NCI-H2107 treated with DMSO at 0.1 percent for 48 hours (cell line): ENCODE results near the gene RABGAP1.

Experiments
- DNase-seq: peaks from one replicate; lab custom pipeline; 2025; ENCODE audit not compliant: unreplicated experiment; lab: John Stamatoyannopoulos, UW

Gene RABGAP1

GRCh38 chr9:122944960-122945888 lies 4.4 kb downstream of the RABGAP1 start:
- no peak for DNase-seq

DNA sequence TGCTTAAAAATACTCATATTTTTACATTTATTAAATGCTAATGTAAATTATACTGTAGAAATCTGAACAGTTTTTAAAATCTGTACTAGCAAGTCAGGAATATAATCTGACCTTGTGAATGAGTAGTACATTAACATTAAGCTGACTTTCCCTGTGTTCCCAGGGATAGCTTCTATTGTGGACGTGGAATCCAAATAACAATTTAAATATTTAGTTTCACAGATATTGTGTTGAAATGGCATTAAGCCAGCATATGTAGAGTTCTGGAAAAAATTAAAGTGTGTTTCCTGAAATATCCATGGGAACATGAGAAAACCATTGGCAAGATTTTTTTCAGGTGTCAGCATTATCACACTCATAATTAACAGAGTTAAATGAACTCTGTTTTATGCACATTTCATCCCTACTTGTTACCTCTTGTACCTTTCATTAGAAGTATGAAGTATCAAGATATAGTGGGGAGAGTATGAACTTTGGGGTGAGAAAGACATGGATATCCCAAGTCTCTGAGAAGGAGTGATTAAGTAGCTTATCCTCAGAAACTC lies 5.7 kb downstream of the RABGAP1 start:
- no peak for DNase-seq

DNA sequence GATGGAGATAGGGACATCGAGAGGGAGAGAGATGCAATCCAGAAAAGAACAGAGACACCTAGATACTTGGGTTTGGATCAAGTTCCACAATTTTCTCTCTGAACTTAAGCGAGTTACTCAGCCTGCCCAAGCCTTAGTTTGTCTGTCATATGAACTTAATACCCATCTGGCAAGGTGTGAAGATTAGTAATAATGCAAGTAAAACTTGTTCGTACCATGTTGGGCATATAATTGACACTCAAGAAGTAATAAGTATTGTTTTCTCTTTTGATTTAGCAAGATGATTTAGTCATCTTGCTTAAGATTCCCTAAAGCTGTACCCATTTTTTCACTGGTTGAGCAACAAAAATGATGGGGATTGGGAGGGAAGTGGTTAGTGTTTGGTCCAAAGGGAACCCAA lies 7.5 kb downstream of the RABGAP1 start:
- DNase-seq: no peak

GRCh38 chr9:122949696-122950095 lies 8.9 kb downstream of the RABGAP1 start:
- DNase-seq: no peak

GRCh38 chr9:122950263-122950662 lies 9.4 kb downstream of the RABGAP1 start:
- no peak for DNase-seq

- no peak for DNase-seq
Measured at GRCh38 chr9:122951056-122951455, 10.2 kb downstream of the RABGAP1 start.

DNA sequence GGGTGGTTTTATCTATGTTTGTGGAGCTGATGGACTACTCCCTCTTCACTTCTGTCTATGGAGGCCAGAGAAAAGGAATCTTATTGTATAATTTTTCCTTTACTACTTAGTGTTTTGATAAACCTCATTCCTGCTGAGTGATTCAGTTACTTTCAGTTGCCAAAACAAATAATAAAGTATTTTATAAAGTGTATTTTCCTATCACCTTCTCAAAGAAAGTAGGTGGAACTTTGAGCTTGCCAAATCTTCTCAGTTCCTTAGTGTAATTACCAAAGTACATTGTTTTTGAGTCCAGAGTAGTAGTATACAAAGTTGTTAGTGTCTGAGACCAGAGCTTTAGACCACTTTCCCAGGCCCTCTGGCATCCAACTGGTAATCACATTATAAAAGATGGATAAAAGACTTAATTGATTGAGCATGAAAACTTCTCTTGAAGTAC lies 13.5 kb downstream of the RABGAP1 start:
- DNase-seq: no peak

DNA sequence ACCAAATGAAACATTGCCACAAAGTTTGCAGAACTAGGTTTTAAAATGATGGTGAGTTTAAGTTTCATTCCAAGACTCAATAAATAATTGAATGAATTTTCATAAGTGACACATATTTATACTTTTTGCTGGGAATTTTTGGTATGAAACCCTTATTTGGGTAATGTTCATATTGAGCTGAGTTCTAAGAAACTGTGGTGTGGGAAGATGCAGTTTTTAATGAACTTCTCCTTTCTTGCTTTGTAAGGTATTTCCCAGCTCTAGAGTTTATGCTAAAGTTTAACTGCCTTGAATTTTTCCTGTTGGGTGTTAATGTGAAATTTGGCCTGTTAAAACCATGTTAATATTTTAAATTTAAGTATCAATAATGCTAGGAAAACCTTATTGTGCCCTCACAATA lies 15.1 kb downstream of the RABGAP1 start:
- no peak for DNase-seq

DNA sequence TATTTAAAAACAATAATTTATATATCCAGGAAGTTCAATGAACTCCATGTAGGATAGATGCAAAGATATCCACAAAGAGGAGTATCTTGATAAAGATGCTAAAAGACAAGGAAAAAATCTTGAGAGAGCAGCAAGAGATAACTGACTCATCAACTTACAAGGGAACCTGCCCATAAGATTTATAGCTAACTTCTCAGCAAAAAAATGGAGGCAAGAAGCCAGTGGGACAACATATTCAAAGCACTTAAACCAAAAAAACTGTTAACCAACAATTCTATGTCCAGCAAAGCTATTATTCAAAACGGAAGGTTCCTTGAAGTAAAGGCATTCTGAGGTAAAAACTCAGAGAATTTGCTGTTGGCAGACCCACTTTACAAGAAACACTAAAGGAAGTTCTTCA lies 20.3 kb downstream of the RABGAP1 start:
- DNase-seq: no peak

- no peak for DNase-seq
Measured at GRCh38 chr9:122975196-122975595, 34.4 kb downstream of the RABGAP1 start.

- no peak for DNase-seq
Measured at GRCh38 chr9:122978601-122979000, 37.8 kb downstream of the RABGAP1 start.

- DNase-seq: no peak
Measured at GRCh38 chr9:122986010-122986409, 45.2 kb downstream of the RABGAP1 start.

- no peak for DNase-seq
Measured at GRCh38 chr9:122988141-122988540, 47.3 kb downstream of the RABGAP1 start.

DNA sequence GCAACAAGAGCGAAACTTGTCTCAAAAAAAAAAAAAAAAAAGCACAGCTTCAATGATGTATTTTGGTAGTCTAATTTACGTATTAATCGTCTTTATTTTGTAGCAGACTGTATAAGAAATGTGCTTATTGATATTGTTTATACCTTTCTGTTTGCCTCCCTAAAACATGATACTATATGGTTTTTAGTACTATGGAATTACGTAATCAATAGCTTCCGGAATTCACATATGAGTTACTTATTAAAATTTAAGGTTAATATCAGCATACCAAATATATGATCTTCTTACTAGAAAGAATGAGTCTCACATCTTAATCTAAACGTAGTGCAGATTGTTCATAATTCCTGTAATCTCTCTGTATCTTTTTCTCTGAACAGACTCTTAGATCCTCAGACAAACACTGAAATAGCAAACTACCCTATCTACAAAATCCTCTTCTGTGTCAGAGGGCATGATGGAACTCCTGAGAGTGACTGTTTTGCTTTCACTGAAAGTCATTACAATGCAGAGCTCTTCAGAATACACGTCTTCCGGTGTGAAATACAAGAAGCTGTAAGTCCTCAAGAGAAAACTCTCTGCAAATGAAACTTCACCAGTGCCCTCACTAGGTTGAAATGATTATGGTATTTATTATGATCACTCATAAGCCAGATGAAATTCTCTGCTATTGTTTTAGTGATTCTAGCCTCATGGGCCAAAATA lies 48.3 kb downstream of the RABGAP1 start:
- DNase-seq: no peak

DNA sequence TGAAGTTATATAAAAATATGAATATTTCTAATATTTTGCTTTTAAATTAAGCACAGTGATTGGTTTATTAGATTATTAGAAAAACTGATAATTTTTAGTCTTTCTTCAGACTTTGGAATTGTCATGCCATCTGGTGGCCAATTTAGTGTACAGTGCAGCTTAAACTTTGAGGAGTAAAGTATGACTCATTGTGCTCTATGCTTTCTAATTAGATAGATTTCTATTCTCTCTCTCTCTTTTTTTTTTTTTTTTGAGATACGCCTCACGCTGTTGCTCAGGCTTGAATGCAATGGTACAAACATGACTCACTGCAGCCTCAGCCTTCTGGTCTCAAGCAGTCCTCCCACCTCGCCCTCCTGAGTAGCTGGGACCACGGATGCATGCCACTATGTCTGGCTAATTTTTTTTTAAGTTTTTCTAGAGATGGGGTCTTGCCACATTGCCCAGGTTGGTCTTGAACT lies 50.6 kb downstream of the RABGAP1 start:
- DNase-seq: no peak

- DNase-seq: no peak
Measured at GRCh38 chr9:122996586-122996985, 55.8 kb downstream of the RABGAP1 start.

- no peak for DNase-seq
Measured at GRCh38 chr9:122998448-122998847, 57.6 kb downstream of the RABGAP1 start.

DNA sequence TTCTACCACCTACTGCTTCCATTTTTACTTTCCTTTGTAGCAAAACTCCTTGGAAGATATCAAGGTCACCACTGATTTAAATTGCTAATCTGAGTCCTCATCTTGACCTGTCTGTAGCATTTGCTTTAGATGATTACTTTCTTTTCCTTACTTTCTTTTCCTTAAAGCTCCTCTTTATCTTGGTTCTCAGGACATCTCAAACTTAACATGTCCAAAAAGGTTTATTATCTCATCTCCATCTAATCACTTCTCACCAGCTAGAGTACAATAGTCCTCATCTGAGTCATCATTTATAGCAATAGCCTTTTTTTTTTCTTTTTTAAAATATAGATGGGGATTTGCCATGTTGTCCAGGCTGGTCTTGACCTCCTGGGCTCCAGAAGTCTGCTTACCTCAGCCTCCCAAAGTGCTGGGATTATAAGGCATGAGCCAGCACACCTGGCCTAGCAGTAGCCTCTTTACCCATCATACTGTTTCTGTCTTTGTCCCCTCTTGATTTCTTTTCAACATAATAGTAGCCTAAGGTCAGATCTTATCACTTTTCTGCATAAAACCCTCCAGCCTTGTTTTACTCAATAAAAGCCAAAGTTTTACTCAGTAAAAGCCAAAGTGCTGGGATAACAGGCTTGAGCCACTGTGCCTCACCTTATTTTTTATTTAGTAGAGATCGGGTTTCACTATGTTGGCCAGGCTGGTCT lies 59.7 kb downstream of the RABGAP1 start:
- DNase-seq: no peak

- no peak for DNase-seq
Measured at GRCh38 chr9:123002754-123003153, 61.9 kb downstream of the RABGAP1 start.

DNA sequence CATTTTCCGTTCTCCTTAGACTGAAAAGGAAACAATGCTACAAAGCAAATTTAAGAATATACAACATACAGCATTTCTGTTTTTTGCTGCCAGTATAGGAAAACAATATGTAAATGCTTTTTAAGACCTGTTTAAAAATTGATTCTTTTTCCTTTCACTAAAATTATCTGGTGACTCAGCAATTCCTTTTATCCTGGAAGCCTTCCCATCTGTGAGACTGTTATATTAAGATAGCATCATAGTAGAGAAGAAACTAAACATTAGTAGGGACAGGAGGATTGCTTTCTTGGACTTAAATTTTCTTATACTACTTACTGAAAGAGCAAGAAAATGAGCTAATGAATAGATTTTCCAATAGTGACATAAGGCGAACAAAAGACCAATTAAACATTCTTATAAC lies 62.6 kb downstream of the RABGAP1 start:
- no peak for DNase-seq

GRCh38 chr9:123005964-123006363 lies 65.1 kb downstream of the RABGAP1 start:
- no peak for DNase-seq
